DMS 273 (cell line): ENCODE measurements around the gene PHKB.

Experiments used
- DNase-seq: peaks from one replicate; lab custom pipeline; 2025; ENCODE audit not compliant: unreplicated experiment; lab: John Stamatoyannopoulos, UW

Gene PHKB

GRCh38 chr16:47622451-47623176 is 161.5 kb downstream of the PHKB start:
- DNase-seq, result no peak

- DNase-seq, result no peak
Observed at GRCh38 chr16:47624563-47624962, 163.4 kb downstream of the PHKB start.

- no peak for DNase-seq
Observed at GRCh38 chr16:47625115-47625567, 164.0 kb downstream of the PHKB start.

- no peak for DNase-seq
Observed at GRCh38 chr16:47626246-47626645, 165.1 kb downstream of the PHKB start.

- no peak for DNase-seq
Observed at GRCh38 chr16:47627085-47627639, 166.0 kb downstream of the PHKB start.

- DNase-seq, result no peak
Observed at GRCh38 chr16:47627721-47628120, 166.6 kb downstream of the PHKB start.

- no peak for DNase-seq
Observed at GRCh38 chr16:47631131-47631530, 170.0 kb downstream of the PHKB start.

- no peak for DNase-seq
Observed at GRCh38 chr16:47634126-47634525, 173.0 kb downstream of the PHKB start.

GRCh38 chr16:47634727-47635126 is 173.6 kb downstream of the PHKB start:
- no peak for DNase-seq

GRCh38 chr16:47636501-47637099 is 175.5 kb downstream of the PHKB start:
- no peak for DNase-seq

GRCh38 chr16:47638175-47638574 is 177.0 kb downstream of the PHKB start:
- DNase-seq, result no peak

GRCh38 chr16:47640661-47641060 is 179.5 kb downstream of the PHKB start:
- no peak for DNase-seq

- no peak for DNase-seq
Observed at GRCh38 chr16:47643323-47644000, 182.3 kb downstream of the PHKB start.

GRCh38 chr16:47644166-47644565 is 183.0 kb downstream of the PHKB start:
- peak; percentile 11 for DNase-seq

GRCh38 chr16:47644661-47645060 is 183.5 kb downstream of the PHKB start:
- no peak for DNase-seq

GRCh38 chr16:47646914-47647313 is 185.8 kb downstream of the PHKB start:
- DNase-seq, result no peak

- DNase-seq, result no peak
Observed at GRCh38 chr16:47657032-47657431, 195.9 kb downstream of the PHKB start.

- no peak for DNase-seq
Observed at GRCh38 chr16:47657977-47658376, 196.8 kb downstream of the PHKB start.

GRCh38 chr16:47660540-47660939 is 199.4 kb downstream of the PHKB start:
- peak; percentile 15 for DNase-seq

GRCh38 chr16:47664653-47665325 is 203.7 kb downstream of the PHKB start:
- no peak for DNase-seq

GRCh38 chr16:47666434-47666833 is 205.3 kb downstream of the PHKB start:
- DNase-seq, result no peak
